Pancreas (tissue), 10 donors: ENCODE measurements around the gene SEC31A. TPM values are rescaled to one million over a fixed set of nuclear protein-coding genes. Genes with fewer than 3 reads are reported as not detected.

Source experiments
- ATAC-seq, 4 donors: fragments of 200-7000 bp; cut with Tn5 transposase; one replicate each; pipeline versions ENCODE4 v1.8.0 to v1.9.1; 2020; ENCODE audit warnings: mild to moderate bottlenecking in 4 of 4, moderate library complexity in 4 of 4
- DNase-seq, 6 donors: peaks; one replicate each; pipeline ENCODE4 v3.0.0-alpha.2; 2020
- FAIRE-seq: peaks from 2 replicates; lab custom pipeline; 2012; peaks lifted over from hg19 to GRCh38; lab: Jason Lieb, UNC
- H3K27ac ChIP-seq, 4 donors: fragments of 200-600 bp; sonication (generic); 1 replicate in 3 of 4; 2 replicates in 1 of 4; pipeline versions ENCODE4 v1.5.0 to v1.8.0; 2020
- H3K27me3 ChIP-seq, 4 donors: fragments of 200-600 bp; one replicate each; pipeline ENCODE4 v1.8.0; 2021
- H3K36me3 ChIP-seq, 3 donors: fragments of 200-600 bp; sonication (generic) in 1 of 3; one replicate each; pipeline versions ENCODE4 v1.5.0 to v1.8.0; 2020 to 2021
- H3K4me1 ChIP-seq, 3 donors: fragments of 200-600 bp; one replicate each; pipeline ENCODE4 v1.8.0; 2021
- H3K4me3 ChIP-seq, 4 donors: fragments of 200-600 bp; sonication (generic) in 2 of 4; one replicate each; pipeline versions ENCODE4 v1.5.0 to v1.8.0; 2020 to 2021
- H3K9me3 ChIP-seq, 4 donors: fragments of 200-600 bp; one replicate each; pipeline ENCODE4 v1.8.0; 2021
- WGBS, 2 donors: extraction: QIAGEN DNeasy Blood & Tissue Kit; methylation state at CpG; one replicate each; pipeline ENCODE4 v1.1.7; 2013; 5-methylcytosine and 5-hydroxymethylcytosine counted together
- intact Hi-C, 3 donors: fragments of 100-400 bp; cut with DNase I; formaldehyde crosslinking; loops; one replicate each; pipeline versions ENCODE4 v1.11.1 to v1.14.2; 2022
- polyA plus RNA-seq, 2 donors: library from polyadenylated mRNA; stranded (reverse); fragments of 200-250 nt; gene quantifications; one replicate each; pipeline ENCODE4 v1.2.3, GENCODE V29; 2013
- total RNA-seq, 6 donors: library from RNA; stranded (reverse); fragmentation: NEBNext Ultra II Directional in 4 of 6; extraction: Animal tissue kit (Norgen Biotek cat#: 25700) in 4 of 6; gene quantifications; one replicate each; pipeline versions ENCODE4 v1.2.1 to v1.2.4, GENCODE V29; 2021 to 2023
- TF ChIP-seq, protein P1 (sequence below), 4 donors: fragments of 200-600 bp; sonication (generic) in 3 of 4; IDR thresholded peaks; one replicate each; pipeline versions ENCODE4 v1.5.0 to v1.8.0; 2021; ENCODE audit warnings: antibody characterized with exemption in 4 of 4
- donor health status: healthy with polysubstance abuse.
- donor health status: DM: no; HTN: no; CAD: no; lungs with moderate emphysema.
- donor health status: DM: no; HTN: no; CAD: no.
- donor health status: control.
- donor health status: control.
- donor health status: Bipolar disorder and iron deficiency.
- donor health status: DM: yes; HTN: yes; CAD: no.
- donor health status: DM: no; HTN: no; CAD: no.
- donor health status: DM: no; HTN: no; CAD: no.
- donor health status: DM: yes; HTN: yes; CAD: no.

The SEC31A gene
- total and polyA plus RNA-seq, 8 donors = 123 to 205 (median 169) TPM

DNA sequence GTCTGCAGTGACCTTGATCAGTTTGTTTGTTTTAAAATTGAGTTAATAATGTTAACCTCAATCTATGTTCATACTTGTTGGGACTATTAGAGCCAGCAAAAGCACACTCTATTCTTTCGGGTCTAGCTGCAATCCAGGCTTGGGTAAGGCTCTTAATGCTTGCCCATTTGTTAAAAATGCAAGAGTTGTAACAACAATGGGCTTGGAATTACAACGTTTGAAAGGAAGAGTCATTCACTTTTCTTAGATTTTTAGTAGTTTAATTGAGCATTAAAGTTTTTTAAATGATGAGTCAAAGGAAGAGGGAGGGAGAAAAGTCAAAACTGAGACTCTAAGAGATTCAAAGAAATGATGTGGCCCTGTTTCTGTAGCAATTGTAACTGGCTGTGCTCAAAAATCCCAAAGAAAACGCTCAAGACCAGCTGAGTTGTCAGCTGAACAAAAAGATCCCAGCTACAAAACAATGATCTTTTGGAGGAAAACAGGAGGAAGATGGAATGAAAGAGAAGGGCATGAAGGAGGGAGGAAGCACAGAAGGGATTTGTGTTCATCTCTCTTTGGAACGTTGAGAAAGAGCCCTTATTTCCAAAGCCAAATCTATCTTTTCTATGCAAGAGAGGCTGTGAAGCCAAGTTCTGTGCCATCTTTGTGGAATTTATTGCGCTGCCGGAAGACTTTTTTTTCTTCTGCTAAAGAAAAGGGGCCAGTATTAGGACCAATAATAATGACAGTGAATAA, 97.9 kb downstream of the SEC31A start:
- H3K9me3 ChIP-seq = no peaks in the 10 kb centered on the region
- FAIRE-seq = no peak

DNA sequence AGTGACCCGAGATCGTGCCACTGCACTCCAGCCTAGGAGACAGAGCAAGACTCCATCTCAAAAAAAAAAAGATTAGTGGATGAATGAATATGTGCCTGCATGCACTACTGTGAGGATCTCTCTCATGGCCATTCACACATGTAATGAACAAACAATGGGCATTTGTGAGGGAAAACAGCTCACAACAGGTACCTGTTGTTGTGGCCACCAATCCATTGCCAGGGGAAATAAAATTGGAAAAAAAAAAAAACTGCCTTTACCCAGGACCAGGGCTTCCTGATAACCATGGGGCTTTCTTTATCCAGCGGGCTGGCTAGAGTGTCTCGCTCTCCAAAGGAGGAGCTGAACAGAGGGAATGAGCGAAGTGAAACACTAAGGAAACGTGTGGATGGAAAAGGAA, 99.8 kb downstream of the SEC31A start:
- 77 to 78% methylated on average over 6 of the region's 6 CpGs for WGBS, 2 donors
- intact Hi-C loops = no loop called here
- DNase-seq (no peak), FAIRE-seq (no peak), ATAC-seq (peak; percentile 27 to 56 (median 34))
- Histone ChIP-seq H3K27ac (peak overlapping the region in 1 of 4 donors; percentile 18), H3K9me3 (no peaks in the 10 kb centered on the region), H3K4me3 (no peak overlapping the region), H3K36me3 (no peaks in the 10 kb centered on the region), H3K27me3 (no peaks in the 10 kb centered on the region), H3K4me1 (peaks cover 0 to 3% (median 0%) of the 10 kb centered on the region in 3 donors)
- TF ChIP-seq, protein P1, sequence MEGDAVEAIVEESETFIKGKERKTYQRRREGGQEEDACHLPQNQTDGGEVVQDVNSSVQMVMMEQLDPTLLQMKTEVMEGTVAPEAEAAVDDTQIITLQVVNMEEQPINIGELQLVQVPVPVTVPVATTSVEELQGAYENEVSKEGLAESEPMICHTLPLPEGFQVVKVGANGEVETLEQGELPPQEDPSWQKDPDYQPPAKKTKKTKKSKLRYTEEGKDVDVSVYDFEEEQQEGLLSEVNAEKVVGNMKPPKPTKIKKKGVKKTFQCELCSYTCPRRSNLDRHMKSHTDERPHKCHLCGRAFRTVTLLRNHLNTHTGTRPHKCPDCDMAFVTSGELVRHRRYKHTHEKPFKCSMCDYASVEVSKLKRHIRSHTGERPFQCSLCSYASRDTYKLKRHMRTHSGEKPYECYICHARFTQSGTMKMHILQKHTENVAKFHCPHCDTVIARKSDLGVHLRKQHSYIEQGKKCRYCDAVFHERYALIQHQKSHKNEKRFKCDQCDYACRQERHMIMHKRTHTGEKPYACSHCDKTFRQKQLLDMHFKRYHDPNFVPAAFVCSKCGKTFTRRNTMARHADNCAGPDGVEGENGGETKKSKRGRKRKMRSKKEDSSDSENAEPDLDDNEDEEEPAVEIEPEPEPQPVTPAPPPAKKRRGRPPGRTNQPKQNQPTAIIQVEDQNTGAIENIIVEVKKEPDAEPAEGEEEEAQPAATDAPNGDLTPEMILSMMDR (IDR thresholded peaks at IDR 0.05) = no peak

More for the DNA sequence above, 97.9 kb downstream of the SEC31A start:
- H3K27ac ChIP-seq = peak overlapping the region in 1 of 4 donors; percentile 18
- no peaks in the 10 kb centered on the region for H3K36me3 ChIP-seq
- intact Hi-C loops = no loop called here
- WGBS, 2 donors = 47 to 51% methylated on average over 6 of the region's 6 CpGs
- TF ChIP-seq, protein P1 (IDR thresholded peaks at IDR 0.05) = no peak
- no peaks in the 10 kb centered on the region for H3K4me1 ChIP-seq
- DNase-seq (no peak), ATAC-seq (no peak)
- no peaks in the 10 kb centered on the region for H3K27me3 ChIP-seq
- no peak overlapping the region for H3K4me3 ChIP-seq

DNA sequence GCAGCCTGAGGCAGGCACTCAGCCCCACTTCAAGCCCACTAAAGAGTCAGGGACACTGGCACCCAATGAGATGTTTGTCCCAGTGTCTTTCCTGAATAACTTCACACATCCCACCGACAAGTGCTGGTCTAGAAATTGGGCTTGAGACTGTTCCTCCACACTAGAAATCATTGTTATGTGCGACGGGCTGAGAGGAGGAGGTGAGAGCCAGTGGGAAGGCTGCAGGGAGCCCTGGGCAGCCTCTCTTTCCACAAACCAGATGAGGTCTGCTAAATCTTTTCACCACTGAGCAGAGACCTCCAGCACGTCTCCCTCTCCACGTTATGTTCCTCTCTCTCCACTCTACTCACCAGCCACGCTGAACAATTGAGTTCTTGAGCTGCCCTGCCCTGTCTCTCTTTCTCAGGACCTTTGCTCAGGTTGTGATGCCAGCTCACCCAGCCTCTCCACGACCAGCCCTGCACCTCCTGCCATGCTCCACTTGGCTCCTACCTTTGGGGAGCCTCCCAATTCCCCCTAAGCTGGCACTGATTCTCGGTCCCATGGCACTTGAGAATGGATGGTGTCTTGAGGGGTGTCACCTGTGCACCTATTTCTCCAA, 100.8 kb downstream of the SEC31A start:
- H3K4me3 ChIP-seq = no peak overlapping the region
- TF ChIP-seq, protein P1 (IDR thresholded peaks at IDR 0.05) = no peak
- no peaks in the 10 kb centered on the region for H3K9me3 ChIP-seq
- ATAC-seq (no peak), FAIRE-seq (no peak), DNase-seq (no peak)
- no peak overlapping the region for H3K27ac ChIP-seq
- 70% methylated on average over 8 of the region's 8 CpGs for WGBS, 2 donors
- H3K27me3 ChIP-seq = no peaks in the 10 kb centered on the region
- H3K4me1 ChIP-seq = peaks cover 0 to 10% (median 0%) of the 10 kb centered on the region in 3 donors
- H3K36me3 ChIP-seq = no peaks in the 10 kb centered on the region
- intact Hi-C loops = no loop called here

DNA sequence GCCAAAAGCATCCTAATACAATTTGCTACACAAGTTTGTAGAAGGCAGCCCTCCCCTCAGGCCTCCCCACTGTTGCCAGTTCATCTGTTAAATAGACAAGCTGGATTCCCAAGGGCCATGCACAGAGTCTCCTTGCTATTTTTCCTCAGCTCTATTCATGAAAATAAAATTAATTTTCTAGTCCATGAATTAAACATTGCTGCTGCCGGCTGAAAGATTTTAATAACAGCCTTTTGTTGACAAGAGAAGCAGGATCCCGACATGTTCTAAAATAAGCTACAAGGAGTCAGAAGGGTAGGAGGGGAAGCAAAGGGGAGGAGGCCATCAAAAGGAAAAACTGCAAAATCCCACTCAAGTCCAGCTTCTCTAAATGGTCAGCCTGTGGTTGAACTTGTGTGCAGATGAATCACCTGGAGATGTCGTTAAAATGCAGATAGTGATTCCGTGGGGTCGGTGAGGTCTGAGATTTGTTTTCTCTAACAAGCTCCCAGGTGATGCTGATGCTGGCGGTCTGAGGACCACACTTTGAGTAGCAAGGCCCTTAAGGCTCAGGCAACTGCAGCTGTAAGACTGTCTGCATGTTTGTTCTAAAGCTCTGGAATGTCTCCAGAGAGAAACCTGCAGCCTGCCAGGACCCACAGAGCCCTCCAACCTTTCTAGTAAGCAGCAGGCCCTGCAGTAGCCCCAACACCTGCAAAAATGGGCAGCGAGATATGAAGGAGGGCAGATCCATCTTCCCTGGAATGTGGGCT, 101.8 kb downstream of the SEC31A start:
- no peak for ATAC-seq
- 60% methylated on average over 7 of the region's 7 CpGs for WGBS, 2 donors
- Histone ChIP-seq H3K27me3 (no peaks in the 10 kb centered on the region), H3K9me3 (no peaks in the 10 kb centered on the region), H3K27ac (no peak overlapping the region), H3K4me1 (peaks cover 0 to 14% (median 0%) of the 10 kb centered on the region in 3 donors), H3K4me3 (no peak overlapping the region), H3K36me3 (no peaks in the 10 kb centered on the region)
- intact Hi-C loops = no loop called here
- TF ChIP-seq, protein P1 (IDR thresholded peaks at IDR 0.05) = no peak
- no peak for DNase-seq
- FAIRE-seq = no peak
